ENCODE data around the gene ITGB4. TPM values are rescaled to one million over a fixed set of nuclear protein-coding genes. Genes with fewer than 3 reads are reported as not detected.
"Not testable (repeated sequence)": the region's sequence is repeated elsewhere in the genome, so short reads cannot be mapped to it uniquely, and the experiment has no call there.

ITGB4 gene
- total RNA-seq, 1 experiment from 2014 or later, result 0.19 TPM

DNA sequence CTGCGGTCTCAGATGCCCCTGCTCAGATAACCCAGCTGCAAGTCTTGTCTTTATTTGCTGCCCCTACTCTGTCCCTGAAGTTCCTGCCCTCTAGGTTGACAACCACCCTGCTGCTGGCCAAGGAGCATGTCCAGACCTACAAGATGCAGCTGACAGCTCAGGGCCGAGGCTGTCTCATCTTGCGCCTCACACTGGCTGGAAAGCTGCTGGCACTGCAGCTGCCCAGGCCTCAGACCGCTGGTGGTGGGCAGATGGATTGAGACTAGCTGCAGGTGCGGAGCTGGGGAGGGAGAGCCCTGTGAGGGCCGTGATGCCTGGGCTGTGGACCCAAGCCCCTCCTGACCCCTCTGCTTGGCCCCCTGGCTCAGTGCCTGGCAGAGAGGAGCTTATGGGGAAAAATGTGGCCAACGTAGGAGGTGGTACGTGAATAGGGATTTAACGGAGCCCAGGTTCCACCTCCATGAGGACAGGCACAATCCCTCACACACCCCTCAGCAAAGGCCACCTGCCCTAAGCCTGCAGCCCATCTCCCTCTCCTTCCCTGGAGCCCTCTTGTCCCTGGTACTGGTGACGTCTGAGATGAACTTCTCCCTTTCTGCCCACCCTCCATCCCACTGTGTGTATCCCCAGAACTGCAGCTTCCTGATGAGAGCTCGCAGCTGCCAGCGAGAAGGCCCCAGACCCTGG, 52.0 kb downstream of the ITGB4 start:
- H3K4me1 ChIP-seq (ENCODE audit: low read length), result peaks cover 14% of the 10 kb centered on the region
- peaks cover 19% of the 10 kb centered on the region for H4K20me1 ChIP-seq (ENCODE audit: insufficient read depth, low read depth, low read length)
- no peak overlapping the region for H3K4me3 ChIP-seq (ENCODE audit: low read length)
- H3K36me3 ChIP-seq (ENCODE audit: insufficient read depth, low read length), result peaks cover 16% of the 10 kb centered on the region
- H3K9ac ChIP-seq (ENCODE audit: low read length), result no peak overlapping the region
- H3K27me3 ChIP-seq (ENCODE audit: low read length), result no peaks in the 10 kb centered on the region
- DNase-seq, result no peak
- no peak overlapping the region for H3K27ac ChIP-seq (ENCODE audit: low read length)
- H3K9me2 ChIP-seq (replicated peaks; ENCODE audit: insufficient read depth, low read length), result no peaks in the 10 kb centered on the region
- H3K9me3 ChIP-seq (ENCODE audit: low read length), result no peaks in the 10 kb centered on the region
- H3K4me2 ChIP-seq (ENCODE audit: low read depth, low read length, poor library complexity, severe bottlenecking), result no peak overlapping the region
- H2AFZ ChIP-seq (ENCODE audit: low read length), result no peak overlapping the region
- H3K79me2 ChIP-seq (ENCODE audit: low read length), result peaks cover 2% of the 10 kb centered on the region; the same call in 1 of the 2 replicates

DNA sequence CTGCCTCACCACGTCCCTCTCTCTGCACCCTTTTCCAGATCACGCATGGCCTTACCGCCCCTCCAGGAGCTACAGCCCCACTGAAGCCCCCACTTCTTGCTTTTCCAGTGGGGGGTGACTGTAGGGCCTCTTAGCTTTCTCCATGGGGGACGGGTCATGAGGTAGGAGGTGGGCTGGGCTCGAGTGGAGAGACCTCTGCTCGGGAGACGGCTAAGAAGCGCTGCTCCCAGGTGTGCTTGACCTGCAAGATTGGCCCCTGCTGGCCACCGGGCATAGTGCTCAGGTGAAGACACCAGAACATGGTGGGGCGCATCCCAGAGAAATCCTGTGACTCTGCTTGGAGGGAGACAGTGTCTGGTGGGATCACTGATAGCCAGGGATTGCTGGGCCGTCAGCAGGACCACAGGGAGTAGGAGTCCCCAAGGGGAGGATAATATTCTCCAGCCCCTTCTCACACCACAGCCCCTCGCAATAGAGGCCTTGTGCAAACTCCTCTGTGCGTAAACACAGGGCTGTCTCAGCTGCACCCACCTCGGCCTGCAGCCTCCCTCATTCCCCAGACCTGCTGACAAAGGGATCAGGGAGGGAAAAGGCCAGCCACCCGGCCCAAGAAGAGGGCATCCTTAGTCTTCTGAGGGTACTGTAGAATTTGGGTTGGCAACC, 52.7 kb downstream of the ITGB4 start:
- no peak for DNase-seq
- peaks cover 8% of the 10 kb centered on the region for H3K79me2 ChIP-seq (ENCODE audit: low read length)
- H2AFZ ChIP-seq (ENCODE audit: low read length), result no peak overlapping the region
- H3K9ac ChIP-seq (ENCODE audit: low read length), result no peak overlapping the region
- H3K27me3 ChIP-seq (ENCODE audit: low read length), result no peaks in the 10 kb centered on the region
- no peaks in the 10 kb centered on the region for H3K9me2 ChIP-seq (replicated peaks; ENCODE audit: insufficient read depth, low read length)
- H3K36me3 ChIP-seq (ENCODE audit: insufficient read depth, low read length), result peaks cover 21% of the 10 kb centered on the region
- H3K27ac ChIP-seq (ENCODE audit: low read length), result no peak overlapping the region
- H4K20me1 ChIP-seq (ENCODE audit: insufficient read depth, low read depth, low read length), result peaks cover 26% of the 10 kb centered on the region
- no peak overlapping the region for H3K4me2 ChIP-seq (ENCODE audit: low read depth, low read length, poor library complexity, severe bottlenecking)
- no peak overlapping the region for H3K4me3 ChIP-seq (ENCODE audit: low read length)
- no peaks in the 10 kb centered on the region for H3K9me3 ChIP-seq (ENCODE audit: low read length)
- peaks cover 18% of the 10 kb centered on the region for H3K4me1 ChIP-seq (ENCODE audit: low read length)

DNA sequence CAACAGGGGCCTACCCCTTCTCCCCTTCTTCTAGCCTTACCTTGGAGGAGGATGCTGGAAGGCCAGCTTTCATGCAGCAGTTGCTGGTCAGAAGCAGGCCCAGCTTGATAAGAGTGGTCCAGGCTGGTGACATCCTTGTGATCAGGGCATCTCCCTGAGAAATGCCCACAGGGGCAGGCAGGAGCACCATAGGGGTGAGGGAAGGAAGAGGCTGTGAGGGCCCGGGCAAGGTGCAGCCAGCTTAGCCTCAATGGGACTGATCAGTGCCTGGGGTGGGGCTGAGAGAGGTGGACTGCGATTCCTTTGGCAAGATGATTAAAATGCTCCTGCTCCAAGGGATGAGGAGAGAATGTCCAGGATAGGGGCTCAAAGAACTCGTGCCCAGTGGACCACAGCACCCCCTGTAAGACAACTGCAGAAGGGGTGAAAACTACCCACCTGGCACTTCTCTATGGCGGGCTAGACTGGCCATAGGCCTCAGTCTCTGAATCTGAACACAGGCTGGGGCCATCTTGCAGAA, 53.3 kb downstream of the ITGB4 start:
- no peak overlapping the region for H3K27ac ChIP-seq (ENCODE audit: low read length)
- no peak for DNase-seq
- H3K4me2 ChIP-seq (ENCODE audit: low read depth, low read length, poor library complexity, severe bottlenecking), result no peak overlapping the region

GRCh38 chr17:75774991-75775668, 53.9 kb downstream of the ITGB4 start:
- Histone ChIP-seq H3K9me2 (replicated peaks; ENCODE audit: insufficient read depth, low read length) (no peaks in the 10 kb centered on the region), H3K27me3 (ENCODE audit: low read length) (no peaks in the 10 kb centered on the region), H3K4me1 (ENCODE audit: low read length) (peaks cover 20% of the 10 kb centered on the region), H3K79me2 (ENCODE audit: low read length) (peaks cover 14% of the 10 kb centered on the region), H3K4me3 (ENCODE audit: low read length) (no peak overlapping the region), H3K36me3 (ENCODE audit: insufficient read depth, low read length) (peaks cover 21% of the 10 kb centered on the region), H3K9ac (ENCODE audit: low read length) (no peak overlapping the region), H2AFZ (ENCODE audit: low read length) (no peak overlapping the region), H3K27ac (ENCODE audit: low read length) (no peak overlapping the region), H4K20me1 (ENCODE audit: insufficient read depth, low read depth, low read length) (peaks cover 32% of the 10 kb centered on the region), H3K9me3 (ENCODE audit: low read length) (no peaks in the 10 kb centered on the region), H3K4me2 (ENCODE audit: low read depth, low read length, poor library complexity, severe bottlenecking) (no peak overlapping the region)
- no peak for DNase-seq

More for the DNA sequence above, 53.3 kb downstream of the ITGB4 start:
- H3K27me3 ChIP-seq (ENCODE audit: low read length), result no peaks in the 10 kb centered on the region
- no peak overlapping the region for H3K9ac ChIP-seq (ENCODE audit: low read length)
- peaks cover 21% of the 10 kb centered on the region for H3K36me3 ChIP-seq (ENCODE audit: insufficient read depth, low read length)
- H3K79me2 ChIP-seq (ENCODE audit: low read length), result peaks cover 14% of the 10 kb centered on the region
- H3K9me2 ChIP-seq (replicated peaks; ENCODE audit: insufficient read depth, low read length), result no peaks in the 10 kb centered on the region
- no peak overlapping the region for H3K4me3 ChIP-seq (ENCODE audit: low read length)
- peaks cover 32% of the 10 kb centered on the region for H4K20me1 ChIP-seq (ENCODE audit: insufficient read depth, low read depth, low read length)
- H3K9me3 ChIP-seq (ENCODE audit: low read length), result no peaks in the 10 kb centered on the region
- H3K4me1 ChIP-seq (ENCODE audit: low read length), result peaks cover 18% of the 10 kb centered on the region
- no peak overlapping the region for H2AFZ ChIP-seq (ENCODE audit: low read length)

DNA sequence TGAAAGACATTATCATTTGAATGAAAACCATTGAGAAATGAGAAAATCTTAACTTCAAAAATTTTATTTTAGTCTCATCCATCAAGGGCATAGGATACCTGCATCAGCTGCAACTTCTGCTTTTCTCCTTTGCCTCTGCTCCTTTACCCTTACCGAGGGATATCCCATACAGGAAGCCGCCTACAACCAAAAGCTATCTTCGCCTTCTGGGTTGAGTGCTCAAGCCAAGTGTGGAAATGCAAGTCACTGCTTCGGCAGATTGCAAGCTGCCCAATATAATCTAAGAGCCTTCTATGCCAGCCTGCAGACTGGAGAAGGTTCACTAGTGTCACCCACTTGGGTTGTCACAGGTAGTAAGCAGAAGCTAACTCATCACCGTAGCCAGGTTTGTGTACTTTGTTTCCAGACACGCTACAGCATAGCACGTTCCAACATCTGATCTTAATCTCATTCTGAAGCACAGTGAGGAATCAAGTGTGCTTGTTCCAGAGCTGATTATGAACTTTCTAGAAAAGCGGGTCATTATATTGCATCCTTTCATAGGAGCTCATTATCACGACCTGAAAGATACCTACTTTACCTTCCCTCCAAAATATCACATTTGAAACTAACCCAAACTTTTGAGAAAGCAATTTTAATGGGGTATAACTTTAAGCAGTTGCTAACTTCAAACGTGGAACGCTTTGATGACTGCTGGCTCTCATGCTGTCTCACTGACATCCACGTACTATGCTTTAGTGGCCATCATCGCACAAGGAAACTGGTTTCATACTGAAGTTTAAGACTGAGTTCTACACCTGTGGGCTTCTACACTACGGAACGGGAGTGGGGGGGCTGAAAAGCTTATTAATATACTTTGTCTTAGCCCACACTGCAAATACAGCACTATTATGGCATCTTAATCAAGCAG, 55.4 kb downstream of the ITGB4 start:
- peaks cover 14% of the 10 kb centered on the region for H3K79me2 ChIP-seq (ENCODE audit: low read length)
- H3K27me3 ChIP-seq (ENCODE audit: low read length), result no peaks in the 10 kb centered on the region
- H3K4me1 ChIP-seq (ENCODE audit: low read length), result peaks cover 33% of the 10 kb centered on the region
- peak overlapping the region; percentile 95 for H3K4me2 ChIP-seq (ENCODE audit: low read depth, low read length, poor library complexity, severe bottlenecking)
- peaks cover 21% of the 10 kb centered on the region for H3K36me3 ChIP-seq (ENCODE audit: insufficient read depth, low read length)
- H3K9ac ChIP-seq (ENCODE audit: low read length), result no peak overlapping the region
- DNase-seq, result peak; percentile 70
- H3K27ac ChIP-seq (ENCODE audit: low read length), result no peak overlapping the region
- H4K20me1 ChIP-seq (ENCODE audit: insufficient read depth, low read depth, low read length), result peaks cover 32% of the 10 kb centered on the region
- no peaks in the 10 kb centered on the region for H3K9me2 ChIP-seq (replicated peaks; ENCODE audit: insufficient read depth, low read length)
- H3K4me3 ChIP-seq (ENCODE audit: low read length), result no peak overlapping the region
- H3K9me3 ChIP-seq (ENCODE audit: low read length), result no peaks in the 10 kb centered on the region
- H2AFZ ChIP-seq (ENCODE audit: low read length), result no peak overlapping the region

- H3K27me3 ChIP-seq (ENCODE audit: low read length), result no peaks in the 10 kb centered on the region
- peak overlapping the region; percentile 95 for H3K4me2 ChIP-seq (ENCODE audit: low read depth, low read length, poor library complexity, severe bottlenecking)
- no peak overlapping the region for H3K9ac ChIP-seq (ENCODE audit: low read length)
- H3K27ac ChIP-seq (ENCODE audit: low read length), result peak overlapping the region; percentile 28
- 0 out of 2 replicates have a peak overlapping the region, but pooled peaks have one; percentile 8 for H3K4me3 ChIP-seq (ENCODE audit: low read length)
- no peaks in the 10 kb centered on the region for H3K9me2 ChIP-seq (replicated peaks; ENCODE audit: insufficient read depth, low read length)
- H2AFZ ChIP-seq (ENCODE audit: low read length), result no peak overlapping the region
- no peaks in the 10 kb centered on the region for H3K9me3 ChIP-seq (ENCODE audit: low read length)
- H4K20me1 ChIP-seq (ENCODE audit: insufficient read depth, low read depth, low read length), result peaks cover 32% of the 10 kb centered on the region
- peaks cover 14% of the 10 kb centered on the region for H3K79me2 ChIP-seq (ENCODE audit: low read length)
- H3K36me3 ChIP-seq (ENCODE audit: insufficient read depth, low read length), result peaks cover 21% of the 10 kb centered on the region
- no peak for DNase-seq
- peaks cover 34% of the 10 kb centered on the region for H3K4me1 ChIP-seq (ENCODE audit: low read length)
These were observed 56.1 kb downstream of the ITGB4 start for GRCh38 chr17:75777296-75777922.

- Histone ChIP-seq H3K4me2 (ENCODE audit: low read depth, low read length, poor library complexity, severe bottlenecking) (peak overlapping the region; percentile 95), H3K79me2 (ENCODE audit: low read length) (peaks cover 14% of the 10 kb centered on the region), H3K36me3 (ENCODE audit: insufficient read depth, low read length) (peaks cover 21% of the 10 kb centered on the region), H3K9ac (ENCODE audit: low read length) (peak overlapping the region; percentile 97), H4K20me1 (ENCODE audit: insufficient read depth, low read depth, low read length) (peaks cover 32% of the 10 kb centered on the region), H3K4me1 (ENCODE audit: low read length) (peaks cover 42% of the 10 kb centered on the region), H3K27ac (ENCODE audit: low read length) (peak overlapping the region; percentile 83), H3K4me3 (ENCODE audit: low read length) (peak overlapping the region; percentile 91)
- H3K27me3 ChIP-seq (ENCODE audit: low read length); H2AFZ ChIP-seq (ENCODE audit: low read length); DNase-seq; H3K9me2 ChIP-seq (replicated peaks; ENCODE audit: insufficient read depth, low read length); H3K9me3 ChIP-seq (ENCODE audit: low read length): not testable (repeated sequence)
These were observed 57.0 kb downstream of the ITGB4 start for GRCh38 chr17:75778066-75778860.

Measured in Karpas-422 (cell line).